ENCODE results near the gene PSMB2. TPM values are rescaled to one million over a fixed set of nuclear protein-coding genes. Genes with fewer than 3 reads are reported as not detected.
A peak's percentile ranks its signal among the peaks of the same experiment; 100 is the strongest.
"Not testable (repeated sequence)": the region's sequence is repeated elsewhere in the genome, so short reads cannot be mapped to it uniquely, and the experiment has no call there.

Gene PSMB2
- polyA plus RNA-seq (48.2 and 52.1 TPM in 2 replicates), polyA minus RNA-seq (36.8 and 44.3 TPM in 2 replicates)

DNA sequence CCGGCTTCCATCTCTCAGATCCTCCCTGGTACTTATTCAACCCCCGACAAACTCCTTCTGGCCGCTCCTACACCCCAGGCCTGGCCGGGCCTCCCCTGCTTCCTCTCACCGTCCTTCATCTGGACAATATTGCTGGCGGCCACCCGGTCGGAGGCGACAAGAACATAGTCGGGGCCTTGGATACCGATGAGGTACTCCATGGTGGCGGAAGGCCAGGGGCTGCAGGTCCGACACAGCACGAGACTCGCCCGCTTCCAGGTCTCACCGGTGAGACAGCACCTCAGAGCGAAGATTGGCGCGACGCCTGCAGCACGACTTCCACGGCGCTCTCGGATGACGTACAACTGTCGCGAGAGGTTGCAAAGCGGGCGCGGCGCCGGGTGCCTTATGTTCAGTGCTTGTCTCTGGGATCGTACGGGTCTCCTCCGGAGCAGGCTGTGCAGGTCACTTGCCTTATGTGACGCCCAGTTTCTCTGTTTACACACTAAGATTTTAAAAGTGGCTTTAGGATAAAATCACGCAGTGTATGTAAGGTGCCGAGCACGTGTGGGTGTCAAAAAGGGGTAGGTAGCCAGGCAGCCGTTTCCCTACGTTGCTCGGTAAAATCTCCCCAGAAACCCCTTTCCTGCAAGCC lies at the start of gene PSMB2:
Gene PSMB2 (minus strand): TSS at position 294 of the 634 bp plus-strand sequence. CDS start 94 bp downstream, at position 200.
- H4K20me1 ChIP-seq (ENCODE audit: insufficient read depth): no peaks in the 10 kb centered on the region
- H3K4me3 ChIP-seq (ENCODE audit: low read length): peak within 1 kb of the TSS; percentile 85
- H2AFZ ChIP-seq (ENCODE audit: low read depth, low read length): peak within 1 kb of the TSS; percentile 93
- TF ChIP-seq EP300 (conservative IDR thresholded peaks at IDR 0.05; ENCODE audit: poor library complexity, severe bottlenecking) (peak; percentile 70), RAD21 (conservative IDR thresholded peaks at IDR 0.05) (peak; percentile 53), EZH2 (IDR thresholded peaks at IDR 0.05; ENCODE audit: borderline replicate concordance, insufficient read depth, low read length, poor library complexity, severe bottlenecking) (no peak), SMC3 (conservative IDR thresholded peaks at IDR 0.05; ENCODE audit: poor library complexity) (peak; percentile 55), TAF1 (IDR thresholded peaks at IDR 0.05; ENCODE audit: low read depth) (peak; percentile 94), POLR2AphosphoS5 (IDR thresholded peaks at IDR 0.05) (peak; percentile 97), MXI1 (conservative IDR thresholded peaks at IDR 0.05; ENCODE audit: poor library complexity, severe bottlenecking) (peak; percentile 96)
- TF ChIP-seq, protein P1, sequence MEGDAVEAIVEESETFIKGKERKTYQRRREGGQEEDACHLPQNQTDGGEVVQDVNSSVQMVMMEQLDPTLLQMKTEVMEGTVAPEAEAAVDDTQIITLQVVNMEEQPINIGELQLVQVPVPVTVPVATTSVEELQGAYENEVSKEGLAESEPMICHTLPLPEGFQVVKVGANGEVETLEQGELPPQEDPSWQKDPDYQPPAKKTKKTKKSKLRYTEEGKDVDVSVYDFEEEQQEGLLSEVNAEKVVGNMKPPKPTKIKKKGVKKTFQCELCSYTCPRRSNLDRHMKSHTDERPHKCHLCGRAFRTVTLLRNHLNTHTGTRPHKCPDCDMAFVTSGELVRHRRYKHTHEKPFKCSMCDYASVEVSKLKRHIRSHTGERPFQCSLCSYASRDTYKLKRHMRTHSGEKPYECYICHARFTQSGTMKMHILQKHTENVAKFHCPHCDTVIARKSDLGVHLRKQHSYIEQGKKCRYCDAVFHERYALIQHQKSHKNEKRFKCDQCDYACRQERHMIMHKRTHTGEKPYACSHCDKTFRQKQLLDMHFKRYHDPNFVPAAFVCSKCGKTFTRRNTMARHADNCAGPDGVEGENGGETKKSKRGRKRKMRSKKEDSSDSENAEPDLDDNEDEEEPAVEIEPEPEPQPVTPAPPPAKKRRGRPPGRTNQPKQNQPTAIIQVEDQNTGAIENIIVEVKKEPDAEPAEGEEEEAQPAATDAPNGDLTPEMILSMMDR (IDR thresholded peaks at IDR 0.05; ENCODE audit: poor library complexity, severe bottlenecking): peak; percentile 11
- TF ChIP-seq, protein P2, sequence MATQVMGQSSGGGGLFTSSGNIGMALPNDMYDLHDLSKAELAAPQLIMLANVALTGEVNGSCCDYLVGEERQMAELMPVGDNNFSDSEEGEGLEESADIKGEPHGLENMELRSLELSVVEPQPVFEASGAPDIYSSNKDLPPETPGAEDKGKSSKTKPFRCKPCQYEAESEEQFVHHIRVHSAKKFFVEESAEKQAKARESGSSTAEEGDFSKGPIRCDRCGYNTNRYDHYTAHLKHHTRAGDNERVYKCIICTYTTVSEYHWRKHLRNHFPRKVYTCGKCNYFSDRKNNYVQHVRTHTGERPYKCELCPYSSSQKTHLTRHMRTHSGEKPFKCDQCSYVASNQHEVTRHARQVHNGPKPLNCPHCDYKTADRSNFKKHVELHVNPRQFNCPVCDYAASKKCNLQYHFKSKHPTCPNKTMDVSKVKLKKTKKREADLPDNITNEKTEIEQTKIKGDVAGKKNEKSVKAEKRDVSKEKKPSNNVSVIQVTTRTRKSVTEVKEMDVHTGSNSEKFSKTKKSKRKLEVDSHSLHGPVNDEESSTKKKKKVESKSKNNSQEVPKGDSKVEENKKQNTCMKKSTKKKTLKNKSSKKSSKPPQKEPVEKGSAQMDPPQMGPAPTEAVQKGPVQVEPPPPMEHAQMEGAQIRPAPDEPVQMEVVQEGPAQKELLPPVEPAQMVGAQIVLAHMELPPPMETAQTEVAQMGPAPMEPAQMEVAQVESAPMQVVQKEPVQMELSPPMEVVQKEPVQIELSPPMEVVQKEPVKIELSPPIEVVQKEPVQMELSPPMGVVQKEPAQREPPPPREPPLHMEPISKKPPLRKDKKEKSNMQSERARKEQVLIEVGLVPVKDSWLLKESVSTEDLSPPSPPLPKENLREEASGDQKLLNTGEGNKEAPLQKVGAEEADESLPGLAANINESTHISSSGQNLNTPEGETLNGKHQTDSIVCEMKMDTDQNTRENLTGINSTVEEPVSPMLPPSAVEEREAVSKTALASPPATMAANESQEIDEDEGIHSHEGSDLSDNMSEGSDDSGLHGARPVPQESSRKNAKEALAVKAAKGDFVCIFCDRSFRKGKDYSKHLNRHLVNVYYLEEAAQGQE (IDR thresholded peaks at IDR 0.05; ENCODE audit: borderline replicate concordance): peak; percentile 91
- no peaks in the 10 kb centered on the region for H3F3A ChIP-seq (ENCODE audit: insufficient read depth, low read length, poor library complexity, severe bottlenecking)
- H3K79me2 ChIP-seq (replicated peaks; ENCODE audit: insufficient read depth, low read length): peaks cover 44% of the 10 kb centered on the region
- H3K36me3 ChIP-seq (ENCODE audit: insufficient read depth, low read length): no peaks in the 10 kb centered on the region
- H3K9me3 ChIP-seq (ENCODE audit: low read length): no peaks in the 10 kb centered on the region
- H3K27ac ChIP-seq (ENCODE audit: low read length): peak within 1 kb of the TSS; percentile 89
- H3K27me3 ChIP-seq (ENCODE audit: insufficient read depth, low read depth, low read length): peaks cover 15% of the 10 kb centered on the region
- H3K9me2 ChIP-seq (ENCODE audit: insufficient read depth, low read length): no peaks in the 10 kb centered on the region
- H3K4me2 ChIP-seq (ENCODE audit: low read length): peak within 1 kb of the TSS; percentile 61
- peak within 1 kb of the TSS; percentile 90 for H3K9ac ChIP-seq (ENCODE audit: low read length)

DNA sequence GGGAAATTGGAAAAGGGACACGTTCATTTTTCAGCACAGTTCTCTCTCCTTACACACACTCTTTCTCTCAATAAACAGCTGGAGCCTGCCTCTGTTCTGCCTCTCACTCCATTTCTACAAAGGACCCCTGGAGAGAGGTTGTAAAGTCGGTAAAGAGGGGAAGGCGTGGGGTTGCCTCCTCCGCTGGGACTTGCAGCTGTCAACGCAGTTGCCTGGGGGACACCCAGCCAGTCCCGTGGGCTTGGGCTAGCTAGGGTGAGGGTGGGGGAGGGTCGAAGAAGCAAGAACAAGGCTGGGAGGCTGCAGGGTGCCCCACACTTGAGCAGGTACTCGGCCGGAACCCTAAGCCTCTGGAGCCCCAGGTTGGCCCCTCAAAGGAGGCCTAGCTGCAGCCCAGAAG lies 49.8 kb upstream of the PSMB2 start:
- Histone ChIP-seq H3K27me3 (ENCODE audit: insufficient read depth, low read depth, low read length) (no peaks in the 10 kb centered on the region), H3K79me2 (replicated peaks; ENCODE audit: insufficient read depth, low read length) (no peaks in the 10 kb centered on the region), H4K20me1 (ENCODE audit: insufficient read depth) (no peaks in the 10 kb centered on the region), H3K9ac (ENCODE audit: low read length) (no peak overlapping the region), H2AFZ (ENCODE audit: low read depth, low read length) (no peak overlapping the region), H3K9me3 (ENCODE audit: low read length) (no peaks in the 10 kb centered on the region), H3K4me3 (ENCODE audit: low read length) (no peak overlapping the region), H3K4me2 (ENCODE audit: low read length) (no peak overlapping the region), H3F3A (ENCODE audit: insufficient read depth, low read length, poor library complexity, severe bottlenecking) (no peaks in the 10 kb centered on the region), H3K9me2 (ENCODE audit: insufficient read depth, low read length) (no peaks in the 10 kb centered on the region), H3K36me3 (ENCODE audit: insufficient read depth, low read length) (no peaks in the 10 kb centered on the region), H3K27ac (ENCODE audit: low read length) (no peak overlapping the region)
- TF ChIP-seq MXI1 (conservative IDR thresholded peaks at IDR 0.05; ENCODE audit: poor library complexity, severe bottlenecking): no peak
- TF ChIP-seq POLR2AphosphoS5 (IDR thresholded peaks at IDR 0.05): no peak
- TF ChIP-seq TAF1 (IDR thresholded peaks at IDR 0.05; ENCODE audit: low read depth): no peak
- TF ChIP-seq EP300 (conservative IDR thresholded peaks at IDR 0.05; ENCODE audit: poor library complexity, severe bottlenecking): no peak
- no peak for TF ChIP-seq EZH2 (IDR thresholded peaks at IDR 0.05; ENCODE audit: borderline replicate concordance, insufficient read depth, low read length, poor library complexity, severe bottlenecking)
- TF ChIP-seq, protein P1 (IDR thresholded peaks at IDR 0.05; ENCODE audit: poor library complexity, severe bottlenecking): no peak
- no peak for TF ChIP-seq RAD21 (conservative IDR thresholded peaks at IDR 0.05)
- TF ChIP-seq, protein P2 (IDR thresholded peaks at IDR 0.05; ENCODE audit: borderline replicate concordance): no peak
- no peak for TF ChIP-seq SMC3 (conservative IDR thresholded peaks at IDR 0.05; ENCODE audit: poor library complexity)

DNA sequence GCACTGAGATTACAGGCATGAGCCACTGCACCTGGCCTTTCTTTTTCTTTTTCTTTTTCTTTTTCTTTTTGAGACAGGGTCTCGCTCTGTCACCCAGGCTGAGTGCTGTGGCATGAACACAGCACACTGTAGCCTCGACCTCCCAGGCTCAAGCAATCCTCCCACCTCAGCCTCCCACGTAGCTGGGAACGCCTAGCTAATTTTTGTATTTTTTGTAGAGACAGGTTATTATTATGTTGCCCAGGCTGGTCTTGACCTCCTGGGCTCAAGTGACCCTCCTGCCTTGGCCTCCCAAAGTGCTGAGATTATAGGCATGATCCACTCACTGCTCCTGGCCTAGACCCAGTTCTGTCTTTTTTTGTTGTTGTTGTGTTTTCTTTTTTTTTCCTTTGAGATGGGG lies 48.8 kb upstream of the PSMB2 start:
- H4K20me1 ChIP-seq (ENCODE audit: insufficient read depth); H3F3A ChIP-seq (ENCODE audit: insufficient read depth, low read length, poor library complexity, severe bottlenecking); H3K9me3 ChIP-seq (ENCODE audit: low read length); H2AFZ ChIP-seq (ENCODE audit: low read depth, low read length); H3K4me2 ChIP-seq (ENCODE audit: low read length); H3K36me3 ChIP-seq (ENCODE audit: insufficient read depth, low read length); H3K4me3 ChIP-seq (ENCODE audit: low read length); H3K79me2 ChIP-seq (replicated peaks; ENCODE audit: insufficient read depth, low read length); H3K9me2 ChIP-seq (ENCODE audit: insufficient read depth, low read length); H3K27ac ChIP-seq (ENCODE audit: low read length); H3K27me3 ChIP-seq (ENCODE audit: insufficient read depth, low read depth, low read length); H3K9ac ChIP-seq (ENCODE audit: low read length): not testable (repeated sequence)

Data from neural cell (in vitro differentiated cells).